Uterus (tissue), 4 donors: ENCODE results near the gene PKD2L1. TPM values are rescaled to one million over a fixed set of nuclear protein-coding genes. Genes with fewer than 3 reads are reported as not detected.

Experiments used
- DNase-seq, 2 donors: peaks; one replicate each; pipeline ENCODE4 v3.0.0-alpha.2; 2019 to 2020
- H3K27ac ChIP-seq, 2 donors: fragments of 200-600 bp; sonication (generic); 1 replicate in 1 of 2; 2 replicates in 1 of 2; pipeline ENCODE4 v1.5.1; 2016 to 2018
- H3K27me3 ChIP-seq, 2 donors: fragments of 200-600 bp; sonication (generic); one replicate each; pipeline ENCODE4 v1.5.1; 2018 to 2019; ENCODE audit warnings: control low read depth in 1 of 2
- H3K36me3 ChIP-seq, 2 donors: fragments of 200-600 bp; sonication (generic); one replicate each; pipeline ENCODE4 v1.5.1; 2019; ENCODE audit warnings: control low read depth in 1 of 2
- H3K4me1 ChIP-seq, 2 donors: fragments of 200-600 bp; sonication (generic); one replicate each; pipeline ENCODE4 v1.5.1; 2018 to 2019; ENCODE audit warnings: control low read depth in 1 of 2
- H3K4me3 ChIP-seq, 2 donors: fragments of 200-600 bp; sonication (generic); 1 replicate in 1 of 2; 2 replicates in 1 of 2; pipeline ENCODE4 v1.5.1; 2018 to 2019; ENCODE audit warnings: mild to moderate bottlenecking in 1 of 2
- H3K9me3 ChIP-seq, 2 donors: fragments of 200-600 bp; sonication (generic); one replicate each; pipeline ENCODE4 v1.5.1; 2019; ENCODE audit warnings: control low read depth in 1 of 2
- CTCF ChIP-seq, 4 experiments: fragments of 200-600 bp in 2 of 4; fragments of 450-650 bp in 2 of 4; sonication (generic) in 2 of 4; IDR thresholded peaks; one replicate each; pipeline ENCODE4 v1.5.1; 2016 to 2019; ENCODE audit warnings: antibody characterized with exemption in 4 of 4, mild to moderate bottlenecking in 2 of 4, moderate library complexity in 1 of 4
- POLR2A ChIP-seq, 2 donors: fragments of 450-650 bp; IDR thresholded peaks; one replicate each; pipeline ENCODE4 v1.6.1; 2016; ENCODE audit warnings: antibody characterized with exemption in 2 of 2, mild to moderate bottlenecking in 1 of 2, moderate library complexity in 1 of 2
- intact Hi-C: fragments of 100-400 bp; cut with DNase I; formaldehyde crosslinking; loops from one replicate; pipeline ENCODE4 v1.15.1; 2023; ENCODE audit warnings: low total_unique reads
- total RNA-seq, 4 donors: library from RNA; depleted of rRNA in 3 of 4; stranded (reverse); fragments of >200 nt in 3 of 4; gene quantifications; one replicate each; pipeline versions ENCODE4 v1.1.0 to v1.2.4, GENCODE V29; 2014 to 2023
- donor health status: DM: yes; HTN: yes; CAD: no.

PKD2L1 gene
- total RNA-seq, 4 donors from 2014 or later: not detected

GRCh38 chr10:100265821-100266485 lies 64.1 kb downstream of the PKD2L1 start:
- DNase-seq: no peak
- TF ChIP-seq CTCF (IDR thresholded peaks at IDR 0.05): no peak
- no peak for TF ChIP-seq POLR2A (IDR thresholded peaks at IDR 0.05)
- H3K27ac ChIP-seq: no peak overlapping the region
- intact Hi-C loops: no loop called here
- H3K27me3 ChIP-seq: no peaks in the 10 kb centered on the region
- H3K36me3 ChIP-seq: no peaks in the 10 kb centered on the region
- no peak overlapping the region for H3K4me3 ChIP-seq
- peaks cover 0 to 5% of the 10 kb centered on the region in 2 donors for H3K4me1 ChIP-seq
- H3K9me3 ChIP-seq: no peaks in the 10 kb centered on the region

GRCh38 chr10:100254191-100254590 lies 75.8 kb downstream of the PKD2L1 start:
- no peaks in the 10 kb centered on the region for H3K36me3 ChIP-seq
- intact Hi-C loops: no loop called here
- H3K4me3 ChIP-seq: no peak overlapping the region

GRCh38 chr10:100253041-100253440 lies 77.0 kb downstream of the PKD2L1 start:
- no peak for TF ChIP-seq CTCF (IDR thresholded peaks at IDR 0.05)
- TF ChIP-seq POLR2A (IDR thresholded peaks at IDR 0.05): no peak
- Histone ChIP-seq H3K27me3 (no peaks in the 10 kb centered on the region), H3K27ac (no peak overlapping the region), H3K9me3 (no peaks in the 10 kb centered on the region), H3K36me3 (no peaks in the 10 kb centered on the region), H3K4me1 (no peaks in the 10 kb centered on the region), H3K4me3 (no peak overlapping the region)
- intact Hi-C loops: no loop called here
- no peak for DNase-seq

More at GRCh38 chr10:100254191-100254590, 75.8 kb downstream of the PKD2L1 start:
- H3K27ac ChIP-seq: no peak overlapping the region
- H3K9me3 ChIP-seq: no peaks in the 10 kb centered on the region
- no peak for DNase-seq
- TF ChIP-seq CTCF (IDR thresholded peaks at IDR 0.05) (no peak), POLR2A (IDR thresholded peaks at IDR 0.05) (no peak)
- no peaks in the 10 kb centered on the region for H3K27me3 ChIP-seq
- no peaks in the 10 kb centered on the region for H3K4me1 ChIP-seq

- H3K9me3 ChIP-seq: no peaks in the 10 kb centered on the region
- no peak overlapping the region for H3K4me3 ChIP-seq
- intact Hi-C loops: no loop called here
- H3K36me3 ChIP-seq: no peaks in the 10 kb centered on the region
- no peaks in the 10 kb centered on the region for H3K27me3 ChIP-seq
- no peak for TF ChIP-seq CTCF (IDR thresholded peaks at IDR 0.05)
- no peak for TF ChIP-seq POLR2A (IDR thresholded peaks at IDR 0.05)
- no peak for DNase-seq
- H3K27ac ChIP-seq: no peak overlapping the region
- H3K4me1 ChIP-seq: no peaks in the 10 kb centered on the region
Observed at GRCh38 chr10:100248820-100249219, 81.2 kb downstream of the PKD2L1 start.

- H3K36me3 ChIP-seq: no peaks in the 10 kb centered on the region
- no peaks in the 10 kb centered on the region for H3K27me3 ChIP-seq
- DNase-seq: no peak
- H3K4me3 ChIP-seq: no peak overlapping the region
- H3K4me1 ChIP-seq: no peaks in the 10 kb centered on the region
- no peak overlapping the region for H3K27ac ChIP-seq
- no peaks in the 10 kb centered on the region for H3K9me3 ChIP-seq
- intact Hi-C loops: no loop called here
- TF ChIP-seq CTCF (IDR thresholded peaks at IDR 0.05) (no peak), POLR2A (IDR thresholded peaks at IDR 0.05) (no peak)
Observed at GRCh38 chr10:100245484-100246220, 84.4 kb downstream of the PKD2L1 start.
